Measurements from ENCODE around the gene MAPK14.

DNA sequence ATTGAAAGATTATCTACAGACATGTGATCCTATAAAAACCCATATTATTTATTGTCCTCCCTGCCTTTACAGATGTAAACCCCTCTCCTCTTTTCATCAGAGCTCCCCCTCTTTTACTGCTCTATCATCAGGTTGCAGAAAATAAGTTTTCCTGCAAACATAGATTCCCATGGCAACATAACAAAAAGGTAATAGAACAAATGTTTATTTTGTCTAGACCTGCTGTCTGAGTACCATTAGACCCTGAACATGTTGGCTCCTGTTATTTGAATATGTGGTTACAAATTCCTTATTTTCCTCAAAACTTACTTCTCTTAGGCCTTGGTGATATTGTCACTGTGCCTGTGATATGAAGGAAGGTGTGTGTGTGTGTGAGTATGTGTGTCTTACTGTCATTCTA, 11.5 kb downstream of the MAPK14 start:
- TF ChIP-seq, protein P1, sequence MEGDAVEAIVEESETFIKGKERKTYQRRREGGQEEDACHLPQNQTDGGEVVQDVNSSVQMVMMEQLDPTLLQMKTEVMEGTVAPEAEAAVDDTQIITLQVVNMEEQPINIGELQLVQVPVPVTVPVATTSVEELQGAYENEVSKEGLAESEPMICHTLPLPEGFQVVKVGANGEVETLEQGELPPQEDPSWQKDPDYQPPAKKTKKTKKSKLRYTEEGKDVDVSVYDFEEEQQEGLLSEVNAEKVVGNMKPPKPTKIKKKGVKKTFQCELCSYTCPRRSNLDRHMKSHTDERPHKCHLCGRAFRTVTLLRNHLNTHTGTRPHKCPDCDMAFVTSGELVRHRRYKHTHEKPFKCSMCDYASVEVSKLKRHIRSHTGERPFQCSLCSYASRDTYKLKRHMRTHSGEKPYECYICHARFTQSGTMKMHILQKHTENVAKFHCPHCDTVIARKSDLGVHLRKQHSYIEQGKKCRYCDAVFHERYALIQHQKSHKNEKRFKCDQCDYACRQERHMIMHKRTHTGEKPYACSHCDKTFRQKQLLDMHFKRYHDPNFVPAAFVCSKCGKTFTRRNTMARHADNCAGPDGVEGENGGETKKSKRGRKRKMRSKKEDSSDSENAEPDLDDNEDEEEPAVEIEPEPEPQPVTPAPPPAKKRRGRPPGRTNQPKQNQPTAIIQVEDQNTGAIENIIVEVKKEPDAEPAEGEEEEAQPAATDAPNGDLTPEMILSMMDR (IDR thresholded peaks at IDR 0.05; ENCODE audit: low read length), result no peak
- no peak for TF ChIP-seq EZH2 (IDR thresholded peaks at IDR 0.05; ENCODE audit: borderline replicate concordance, low read length)
